ENCODE data around the gene VTCN1.

The VTCN1 gene

GRCh38 chr1:117205368-117205767 lies 5.4 kb downstream of the VTCN1 start:
- no peak for DNase-seq

DNA sequence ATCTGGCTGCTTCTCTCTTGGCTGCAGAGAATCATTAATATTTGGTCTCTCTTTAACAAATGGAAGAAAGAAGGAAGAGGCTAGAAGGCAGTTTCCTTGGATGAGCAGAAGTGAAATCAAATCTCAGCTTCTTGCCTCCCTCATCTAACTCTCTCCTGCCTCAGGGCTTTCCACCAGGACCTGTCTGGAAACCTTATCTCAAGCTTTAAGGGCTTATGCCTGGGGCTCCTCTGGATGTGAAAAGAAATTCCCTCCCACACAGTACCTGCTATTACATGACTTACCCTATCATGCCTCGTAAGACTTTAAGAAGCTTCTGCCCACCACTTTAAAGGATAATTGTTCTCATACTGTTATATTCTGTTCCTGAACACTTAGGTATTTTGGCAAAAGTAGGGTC lies 8.9 kb downstream of the VTCN1 start:
- no peak for DNase-seq

DNA sequence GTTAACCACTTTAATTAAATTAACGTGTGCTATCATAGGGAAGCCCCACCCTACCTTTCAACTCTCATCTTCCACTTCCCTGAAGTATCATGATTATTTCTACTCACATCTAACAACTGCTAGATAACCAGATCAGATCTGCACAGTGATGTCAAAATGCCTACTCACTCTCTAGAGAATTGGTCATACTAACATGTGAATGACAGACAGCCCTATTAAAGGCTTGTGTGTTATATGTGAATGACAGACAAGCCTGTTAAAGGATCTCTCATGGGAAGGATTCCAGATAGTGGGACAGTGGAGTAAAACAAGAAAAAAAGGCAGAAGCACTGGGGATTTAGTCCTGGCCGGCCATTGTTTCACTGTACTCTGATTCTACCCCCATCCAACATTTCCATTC lies 12.6 kb downstream of the VTCN1 start:
- no peak for DNase-seq

DNA sequence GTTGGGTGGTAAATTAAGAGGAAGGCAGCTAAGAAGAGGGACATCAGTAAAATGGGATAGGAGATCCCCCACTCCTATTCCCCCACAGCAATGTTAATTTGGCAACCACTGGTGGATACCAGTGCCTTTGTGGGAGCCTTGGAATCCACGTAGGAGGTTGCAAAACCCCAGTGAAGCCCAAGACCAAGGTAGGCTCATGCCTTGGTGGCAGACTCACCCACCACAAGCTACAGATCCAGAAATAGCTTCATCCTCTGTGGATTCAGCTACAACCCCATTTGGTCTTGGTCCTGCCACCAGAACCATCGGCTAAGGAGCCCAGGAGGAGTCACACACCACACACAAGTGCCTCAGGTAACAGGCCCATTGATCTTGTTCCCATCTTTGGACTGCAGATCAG lies 21.0 kb downstream of the VTCN1 start:
- DNase-seq = no peak

DNA sequence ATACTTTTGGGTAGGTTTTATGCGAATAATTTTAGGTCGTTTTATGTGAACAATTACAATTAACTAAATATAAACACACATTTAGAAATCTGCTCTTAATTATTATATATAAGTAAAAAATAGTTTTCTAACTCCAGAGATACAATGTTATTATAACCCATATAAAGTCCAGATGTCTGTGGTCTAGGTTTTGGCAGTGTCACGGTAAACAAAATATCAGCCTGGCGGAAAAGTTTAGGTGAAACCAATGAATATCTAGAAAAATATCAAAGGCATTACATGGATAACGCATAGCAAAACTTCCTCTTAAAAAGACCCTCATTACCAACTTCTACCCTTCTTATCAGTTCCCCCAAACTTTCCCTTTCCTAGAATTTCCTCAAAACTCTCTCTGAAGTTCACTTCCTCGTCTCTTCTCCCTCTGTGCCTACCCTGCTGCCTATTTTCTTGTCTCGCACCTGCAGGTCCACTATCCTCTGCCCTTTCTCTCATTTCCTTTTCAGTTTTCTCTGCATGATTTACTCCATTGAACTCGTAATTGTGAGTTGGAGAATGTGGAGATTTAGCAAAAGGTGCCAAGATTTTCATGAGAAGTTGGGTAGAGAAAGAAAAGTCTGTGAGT lies 21.8 kb downstream of the VTCN1 start:
- DNase-seq = no peak

DNA sequence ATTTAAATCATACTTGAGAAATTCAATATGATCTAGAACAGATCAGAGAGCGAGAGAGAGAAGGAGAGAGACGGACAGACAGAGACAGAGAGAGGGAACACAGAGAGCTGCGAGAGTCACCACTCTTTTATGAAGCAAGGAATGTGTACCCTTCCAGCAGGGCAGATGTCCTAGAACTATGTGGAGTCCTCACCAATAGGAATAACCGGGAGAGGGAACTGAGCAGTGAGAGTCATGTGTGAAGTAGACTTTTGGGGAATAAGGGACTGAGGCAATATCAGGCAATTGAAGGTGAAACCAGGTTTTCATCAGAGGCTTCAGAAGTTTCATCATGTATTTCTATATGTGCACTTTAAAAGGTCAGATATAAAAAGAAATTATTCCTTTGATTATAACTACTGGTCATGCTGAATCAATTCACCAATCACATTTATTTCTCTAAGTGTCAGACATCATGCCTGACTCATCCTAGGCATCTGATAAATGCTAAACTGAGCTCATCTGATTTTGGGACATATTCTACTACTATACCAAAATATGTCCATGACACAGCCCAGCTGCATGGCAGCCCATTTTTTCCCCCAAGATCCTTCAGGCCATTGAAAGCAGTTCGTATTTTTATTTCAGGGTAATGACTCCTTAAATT lies 22.4 kb downstream of the VTCN1 start:
- no peak for DNase-seq

DNA sequence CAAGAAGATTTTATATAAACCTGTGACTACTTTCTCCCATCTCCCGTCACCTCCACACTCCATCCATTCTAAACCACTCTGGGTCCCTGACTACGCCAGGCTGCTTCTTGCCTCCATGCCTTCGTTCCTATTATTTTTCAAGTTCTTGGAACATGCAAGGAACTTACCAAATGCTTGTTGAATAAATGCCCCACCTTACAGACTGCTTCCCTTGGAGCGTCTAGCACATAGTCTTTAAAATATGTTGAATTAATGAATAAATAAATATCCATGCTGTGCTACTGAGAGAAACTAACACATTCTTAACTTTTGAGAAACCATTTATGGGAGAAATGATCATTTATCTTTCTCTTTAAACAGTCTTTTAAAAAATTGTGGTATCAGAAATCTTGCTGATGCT lies 27.6 kb downstream of the VTCN1 start:
- no peak for DNase-seq

DNA sequence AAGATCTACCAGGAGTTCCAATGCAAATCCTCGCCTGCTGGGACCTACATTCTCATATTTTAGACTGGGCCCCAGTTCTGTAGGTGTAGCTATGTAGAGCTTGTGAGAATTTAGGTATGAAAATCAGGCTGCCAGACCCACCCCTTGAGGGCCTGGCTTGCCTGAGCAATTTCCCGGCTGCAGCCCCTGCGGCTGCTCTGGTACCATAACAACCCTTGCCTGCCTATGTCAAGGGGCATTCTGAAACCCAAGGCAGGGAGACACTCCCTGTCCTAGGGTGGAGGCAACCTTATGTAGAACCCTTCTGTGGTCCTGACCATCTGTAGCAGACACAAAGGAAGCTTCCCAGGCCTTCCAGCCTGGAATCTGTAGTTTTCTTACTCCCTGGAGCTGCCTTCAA lies 28.4 kb downstream of the VTCN1 start:
- no peak for DNase-seq

- DNase-seq = no peak
Measured at GRCh38 chr1:117181630-117182041, 29.1 kb downstream of the VTCN1 start.

GRCh38 chr1:117180147-117180967 lies 30.4 kb downstream of the VTCN1 start:
- DNase-seq = no peak

DNA sequence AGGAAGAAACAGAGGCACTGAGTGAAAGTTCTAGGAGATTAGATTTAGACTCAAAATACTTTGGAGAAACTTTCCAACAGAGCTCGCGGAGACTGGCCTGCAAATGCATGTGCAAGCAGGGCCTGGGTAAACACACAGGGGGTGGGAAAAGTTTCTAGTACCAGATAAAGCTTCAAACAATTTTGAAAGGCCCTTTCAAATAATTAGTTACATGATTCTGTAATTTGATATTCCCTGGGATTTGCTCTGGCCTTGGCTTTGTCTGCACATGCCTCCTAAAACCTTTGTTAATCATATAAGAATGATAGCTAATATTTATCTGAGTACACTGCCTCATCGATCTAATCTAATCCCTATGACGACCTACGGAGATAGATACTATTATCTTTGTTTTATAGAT lies 31.3 kb downstream of the VTCN1 start:
- DNase-seq = no peak

GRCh38 chr1:117178756-117179155 lies 32.0 kb downstream of the VTCN1 start:
- no peak for DNase-seq

GRCh38 chr1:117177376-117177775 lies 33.4 kb downstream of the VTCN1 start:
- no peak for DNase-seq

DNA sequence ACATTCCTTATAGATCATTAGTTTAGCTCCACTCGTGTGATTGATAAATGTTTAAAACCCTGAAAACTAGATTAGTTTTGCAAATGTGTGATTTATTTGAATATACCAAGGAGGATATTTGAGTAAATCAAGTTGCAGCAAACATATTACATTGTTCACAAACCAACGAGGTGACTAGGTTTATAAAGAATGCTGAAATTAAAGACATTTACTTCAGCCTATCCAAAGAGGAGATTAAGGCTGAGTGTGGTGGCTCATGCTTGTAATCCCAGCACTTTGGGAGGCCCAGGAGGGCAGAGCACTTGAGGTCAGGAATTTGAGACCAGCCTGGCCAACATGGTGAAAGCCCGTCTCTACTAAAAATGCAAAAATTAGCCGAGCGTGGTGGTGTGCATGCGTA lies 34.1 kb downstream of the VTCN1 start:
- no peak for DNase-seq

GRCh38 chr1:117174851-117175250 lies 35.9 kb downstream of the VTCN1 start:
- no peak for DNase-seq

DNA sequence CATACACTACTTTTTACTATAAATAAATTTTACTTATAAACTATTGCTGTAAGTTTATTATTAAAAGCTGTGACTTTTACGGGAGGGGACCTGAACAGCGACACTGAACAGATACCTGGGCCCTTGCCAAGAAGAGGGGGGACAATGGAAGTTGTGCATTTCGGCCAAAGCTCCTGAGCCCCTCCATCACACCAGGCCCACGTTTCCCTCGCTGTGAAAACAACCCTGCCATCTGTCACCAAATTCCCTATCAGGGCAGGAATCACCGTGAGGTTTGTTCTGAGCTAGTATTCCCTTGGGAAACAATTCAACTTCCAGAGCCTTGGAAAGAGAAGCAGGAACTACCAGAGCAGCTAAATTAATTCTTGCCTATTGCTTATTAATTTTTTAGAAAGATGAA lies 37.0 kb downstream of the VTCN1 start:
- no peak for DNase-seq

DNA sequence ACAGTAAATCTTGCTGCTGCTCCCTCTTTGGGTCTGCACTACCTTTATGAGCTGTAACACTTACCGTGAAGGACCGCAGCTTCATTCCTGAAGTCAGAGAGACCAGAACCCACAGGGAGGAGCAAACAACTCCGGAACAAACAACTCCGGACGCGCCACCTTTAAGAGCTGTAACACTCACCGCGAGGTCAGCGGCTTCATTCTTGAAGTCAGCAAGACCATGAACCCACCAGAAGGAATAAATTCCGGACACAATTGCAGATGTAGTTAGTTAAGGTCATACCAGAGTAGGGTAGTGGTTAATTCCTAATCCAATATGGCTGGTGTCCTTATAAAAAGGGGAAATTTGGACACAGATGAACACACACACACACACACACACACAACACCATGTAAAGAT lies 37.7 kb downstream of the VTCN1 start:
- no peak for DNase-seq

- no peak for DNase-seq
Measured at GRCh38 chr1:117171900-117172511, 38.7 kb downstream of the VTCN1 start.

DNA sequence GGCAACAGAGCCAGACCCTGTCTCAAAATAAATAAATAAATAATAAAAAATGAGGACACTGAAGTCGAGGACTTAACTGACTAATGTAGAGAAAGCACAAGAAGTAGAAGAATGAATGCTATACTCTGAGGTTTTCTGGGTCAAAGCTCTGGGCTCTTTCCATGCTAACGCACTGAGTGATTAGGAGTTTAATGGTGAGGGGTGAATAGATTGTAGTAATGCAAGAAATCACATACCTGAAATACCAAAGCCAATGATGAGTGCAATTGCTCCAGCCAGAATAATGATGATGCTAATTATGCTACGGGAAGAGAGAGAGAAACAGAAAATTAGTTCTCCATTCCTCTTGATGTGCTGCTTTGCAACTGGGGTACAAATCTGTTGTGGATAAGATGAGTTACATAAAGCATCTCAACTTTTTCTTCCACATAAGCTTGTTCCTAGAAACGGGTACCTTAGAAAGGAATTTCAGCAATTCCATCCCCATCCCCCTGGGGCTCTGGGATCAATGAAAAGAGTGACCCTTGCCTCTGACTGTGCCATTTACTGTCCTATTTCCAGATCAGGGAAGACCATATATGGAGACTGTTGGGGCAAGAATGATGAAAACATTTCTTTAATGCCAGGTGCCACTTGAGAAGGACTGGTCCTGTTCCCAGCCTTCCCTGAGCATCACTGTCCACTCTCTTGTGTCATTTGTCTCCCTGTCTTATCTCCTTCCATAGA lies 40.7 kb downstream of the VTCN1 start:
- no peak for DNase-seq

- DNase-seq = no peak
Measured at GRCh38 chr1:117167402-117167801, 43.3 kb downstream of the VTCN1 start.

- no peak for DNase-seq
Measured at GRCh38 chr1:117166076-117166475, 44.7 kb downstream of the VTCN1 start.

DNA sequence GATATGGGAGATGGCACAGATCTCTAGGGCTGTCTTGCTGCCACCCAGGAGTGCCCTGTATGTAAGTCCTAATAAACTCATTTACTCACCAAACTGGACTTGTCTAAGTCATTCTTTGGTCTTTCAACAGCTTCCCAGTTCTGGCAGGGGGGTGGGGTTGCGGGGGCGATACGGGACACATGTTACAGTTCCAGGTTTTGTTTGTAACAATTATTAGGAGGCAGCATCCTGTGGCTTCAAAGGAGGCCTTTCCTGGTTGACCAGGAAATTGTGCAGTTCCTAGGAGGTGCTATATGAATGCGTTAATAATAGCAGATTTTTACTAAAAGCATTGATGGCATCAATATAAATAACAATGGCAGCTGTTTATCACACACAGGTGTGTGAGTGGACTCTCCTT lies 46.5 kb downstream of the VTCN1 start:
- DNase-seq = no peak

GRCh38 chr1:117162816-117163215 lies 47.9 kb downstream of the VTCN1 start:
- DNase-seq = no peak

Data from right hindlimb (tissue), 1 donor.